Umbilical cord (tissue), 2 donors: ENCODE data around the gene CHST12. TPM values are rescaled to one million over a fixed set of nuclear protein-coding genes. Genes with fewer than 3 reads are reported as not detected.

Experiments
- DNase-seq: peaks from one replicate; pipeline ENCODE4 v3.0.0-alpha.2; 2015; ENCODE audit warnings: low spot score
- total RNA-seq: library from RNA; depleted of rRNA; stranded (reverse); fragments of >200 nt; gene quantifications from one replicate; pipeline ENCODE4 v1.2.3, GENCODE V29; 2014; ENCODE audit warnings: low replicate concordance; ENCODE audit not compliant: insufficient read depth

CHST12 gene
- total RNA-seq, 1 donor from 2014 or later, result 3.9 TPM

DNA sequence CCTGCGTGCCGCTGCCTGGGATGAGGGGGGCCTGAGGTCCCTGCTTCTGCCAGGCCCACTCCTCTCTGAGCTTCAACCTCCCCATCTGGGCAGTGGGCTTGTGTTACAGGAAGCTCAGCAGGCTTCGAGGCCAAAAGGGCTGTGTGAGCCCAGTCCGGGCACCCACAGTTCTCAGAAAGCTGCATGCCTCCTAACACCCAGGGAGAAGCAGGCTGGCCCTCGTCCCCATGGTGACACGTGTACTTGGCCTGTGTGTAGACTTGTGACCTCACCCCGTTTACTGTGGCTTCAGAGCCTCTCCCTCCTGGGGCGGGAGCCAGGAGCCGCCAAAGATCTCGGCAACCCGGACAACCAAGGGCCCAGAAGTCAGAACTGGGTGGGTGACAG lies 75.0 kb downstream of the CHST12 start:
- no peak for DNase-seq

DNA sequence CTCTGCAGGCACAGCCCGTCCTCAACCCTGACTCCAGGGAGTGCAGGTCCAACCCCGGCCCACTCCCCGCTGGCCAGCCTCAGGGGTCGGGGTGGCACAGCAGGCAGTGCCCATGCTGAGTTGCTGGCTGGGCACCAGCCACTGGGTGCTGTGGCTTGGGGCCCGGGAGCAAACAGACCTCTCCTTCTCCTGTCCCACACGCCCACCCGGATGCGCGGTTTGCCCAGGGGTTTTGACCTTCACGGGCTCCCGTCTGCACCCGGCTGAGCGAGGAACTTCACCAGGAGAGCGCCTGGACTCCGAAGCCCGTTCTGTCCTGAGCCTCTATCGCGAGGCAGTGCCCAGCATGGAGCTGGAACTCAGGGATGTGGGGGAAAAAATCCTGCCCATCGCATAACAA lies 75.4 kb downstream of the CHST12 start:
- no peak for DNase-seq

DNA sequence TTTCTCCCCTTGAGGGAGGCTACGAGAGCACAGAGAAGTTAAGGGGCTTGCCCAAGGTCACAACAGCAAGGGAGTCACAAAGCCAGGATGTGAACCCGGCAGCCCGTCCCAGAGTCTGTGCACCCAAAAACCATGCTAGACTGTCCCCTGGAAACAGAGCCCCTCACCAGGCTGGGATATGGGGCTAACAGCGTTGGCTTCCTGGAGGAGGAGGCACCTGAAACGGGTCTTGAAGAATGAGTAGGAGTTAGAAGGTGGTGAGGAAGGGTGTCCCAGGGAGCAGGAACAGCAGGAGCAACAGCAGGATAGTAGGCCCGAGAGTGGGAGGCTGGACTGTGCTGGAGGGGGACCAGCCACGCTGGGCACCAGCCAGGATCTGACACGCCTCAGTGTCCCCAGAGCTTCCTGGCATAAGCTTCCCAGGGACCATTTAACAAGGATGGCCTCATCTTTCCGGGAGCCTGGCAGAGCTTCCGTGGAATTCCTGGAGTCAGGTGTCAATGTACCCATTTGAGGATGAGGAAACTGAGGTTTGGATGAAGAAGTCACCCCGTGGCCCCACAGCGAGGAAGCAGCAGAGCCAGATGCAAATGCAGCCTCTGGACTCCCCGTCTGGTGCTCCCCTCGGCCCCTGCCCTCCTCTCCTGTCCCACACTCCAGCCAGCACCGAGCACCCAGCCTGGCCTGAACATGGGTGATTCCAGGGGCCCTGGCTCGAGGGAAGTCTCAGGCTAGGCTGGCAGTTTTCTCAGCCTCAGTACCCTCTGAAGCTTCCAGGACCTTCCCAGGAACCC lies 76.1 kb downstream of the CHST12 start:
- DNase-seq, result no peak

DNA sequence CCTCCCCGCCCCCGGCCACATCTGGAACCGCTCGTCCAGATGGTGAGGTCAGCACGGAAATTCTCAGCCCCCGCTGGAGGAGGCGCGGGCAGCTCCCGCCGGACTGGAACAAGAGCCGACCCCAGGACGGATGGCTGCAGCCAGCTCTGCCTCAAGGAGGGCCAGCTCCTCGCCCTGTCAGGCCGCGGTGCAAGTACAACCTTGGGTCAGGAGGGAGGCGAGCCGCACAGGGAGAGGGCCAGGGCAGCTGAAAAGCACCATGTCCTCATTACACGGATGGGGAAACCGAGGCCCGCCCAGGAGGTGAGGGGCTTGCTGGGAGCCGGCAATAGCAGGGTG lies 76.6 kb downstream of the CHST12 start:
- DNase-seq, result no peak

DNA sequence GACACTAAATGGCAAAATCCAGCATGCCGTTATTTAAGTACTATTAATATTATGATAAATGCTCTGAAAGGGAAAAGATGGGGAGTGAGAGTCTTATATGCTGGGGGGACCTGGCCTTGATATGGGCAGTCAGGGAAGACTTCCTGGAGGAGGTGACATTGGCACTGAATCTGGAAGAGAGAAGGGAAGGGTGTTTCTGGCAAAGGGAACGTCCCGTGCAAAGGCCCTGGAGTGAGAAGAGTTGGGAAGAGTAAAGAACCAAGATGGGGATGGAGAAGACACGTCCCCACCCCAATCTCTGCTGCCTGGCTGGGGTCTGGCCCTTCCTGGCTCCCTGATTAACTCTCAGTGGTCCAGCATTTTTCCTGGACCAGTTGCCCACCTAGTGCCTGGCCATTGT lies 77.8 kb downstream of the CHST12 start:
- DNase-seq, result no peak

DNA sequence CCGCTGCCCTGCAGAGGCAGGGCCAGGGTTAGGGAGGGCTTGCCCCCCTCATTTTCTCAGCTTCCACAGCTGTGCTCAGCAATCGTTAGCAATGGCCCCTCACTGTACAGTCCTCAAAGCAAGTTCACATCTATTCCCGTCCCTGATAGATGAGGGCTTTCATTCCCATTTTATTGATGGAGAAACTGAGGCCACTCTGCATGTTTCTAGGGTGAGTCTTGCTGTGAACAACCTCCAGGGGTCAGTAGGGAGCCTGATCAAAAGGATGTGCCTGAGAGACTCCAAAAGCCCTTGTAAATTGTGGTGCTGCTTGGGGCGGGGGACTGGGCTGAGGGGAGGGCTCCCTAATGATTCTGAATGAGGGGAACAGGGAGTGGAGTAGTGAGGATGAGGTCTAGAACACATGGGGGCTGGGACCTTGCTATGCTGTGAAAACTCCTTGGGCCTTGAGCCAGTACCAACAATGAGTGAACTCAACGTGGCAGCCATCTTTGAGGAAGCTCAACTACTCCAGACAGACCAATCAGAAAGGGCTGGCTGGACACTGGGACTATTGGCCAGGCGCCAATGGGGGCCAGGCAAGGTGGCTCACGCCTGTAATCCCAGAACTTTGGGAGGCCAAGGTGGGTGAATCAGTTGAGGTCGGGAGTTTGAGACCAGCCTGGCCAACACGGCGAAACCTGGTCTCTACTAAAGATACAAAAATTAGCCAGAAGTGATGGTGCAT lies 79.5 kb downstream of the CHST12 start:
- DNase-seq, result no peak

DNA sequence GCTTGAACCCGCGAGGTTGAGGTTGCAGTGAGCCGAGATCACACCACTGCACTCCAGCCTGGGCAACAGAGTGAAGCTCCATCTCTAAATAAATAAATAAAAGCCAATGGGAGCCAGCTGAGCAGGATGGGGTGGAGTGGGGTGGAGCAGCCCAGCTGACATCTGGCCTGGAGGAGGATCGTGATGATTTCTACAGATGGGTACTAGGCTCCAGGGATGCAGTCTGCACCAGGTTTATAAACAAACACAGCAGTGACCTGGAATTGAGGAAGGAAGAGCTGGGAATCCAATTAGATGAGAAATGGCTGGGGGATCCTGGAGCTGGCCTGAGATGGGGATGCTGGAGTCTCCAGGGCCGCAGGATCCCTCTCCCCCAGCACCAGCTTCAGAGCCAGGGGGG lies 80.1 kb downstream of the CHST12 start:
- no peak for DNase-seq

DNA sequence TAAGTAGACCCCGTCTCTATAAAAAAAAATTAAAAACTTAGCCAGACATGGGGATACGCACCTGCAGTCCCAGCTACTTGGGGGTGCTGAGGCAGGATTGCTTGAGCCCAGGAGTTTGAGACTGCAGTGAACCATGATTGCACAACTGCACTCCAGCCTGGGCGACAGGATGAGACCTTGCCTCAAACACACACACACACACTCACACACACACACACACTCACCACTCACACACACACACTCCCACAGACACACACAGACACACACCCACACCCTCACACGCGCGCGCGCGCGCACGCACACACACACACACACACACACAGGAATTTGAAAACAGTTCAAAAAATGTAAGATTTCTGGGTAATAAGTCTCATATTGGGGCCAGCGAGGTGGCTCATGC lies 81.5 kb downstream of the CHST12 start:
- no peak for DNase-seq

DNA sequence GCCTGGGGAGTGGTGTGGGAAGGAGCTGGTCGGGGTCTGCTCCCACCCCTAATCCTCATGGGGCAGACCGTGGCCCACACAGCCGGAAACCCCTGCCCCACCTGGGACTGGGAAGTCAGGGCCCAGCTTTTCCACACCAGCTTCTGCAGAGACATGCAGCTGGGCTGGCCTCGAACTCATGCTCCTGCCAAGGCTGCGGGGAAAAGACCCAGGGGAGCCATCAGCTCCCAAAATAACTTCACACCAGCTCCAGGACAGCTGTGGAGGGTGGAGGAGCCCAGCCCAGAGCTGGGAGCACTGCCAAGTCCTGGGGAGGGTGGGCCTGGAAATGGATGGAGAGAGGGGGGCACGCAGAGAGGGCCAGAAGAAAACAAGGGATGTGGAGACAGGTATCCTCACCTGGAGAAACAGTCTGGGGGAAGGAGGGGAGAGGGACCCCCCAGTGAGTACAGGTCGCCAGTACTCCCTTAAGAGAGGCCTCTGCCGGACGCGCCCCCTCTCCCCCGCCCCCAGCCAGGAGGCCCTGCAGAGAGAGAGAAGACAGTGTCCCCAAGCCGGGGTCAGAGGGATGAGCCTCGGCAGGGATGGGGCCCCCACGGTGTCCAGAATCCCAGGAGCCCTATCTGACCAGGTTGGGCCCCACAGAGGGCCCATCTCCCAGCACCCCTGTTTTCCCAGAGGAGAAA lies 84.3 kb downstream of the CHST12 start:
- peak; percentile 55 for DNase-seq

DNA sequence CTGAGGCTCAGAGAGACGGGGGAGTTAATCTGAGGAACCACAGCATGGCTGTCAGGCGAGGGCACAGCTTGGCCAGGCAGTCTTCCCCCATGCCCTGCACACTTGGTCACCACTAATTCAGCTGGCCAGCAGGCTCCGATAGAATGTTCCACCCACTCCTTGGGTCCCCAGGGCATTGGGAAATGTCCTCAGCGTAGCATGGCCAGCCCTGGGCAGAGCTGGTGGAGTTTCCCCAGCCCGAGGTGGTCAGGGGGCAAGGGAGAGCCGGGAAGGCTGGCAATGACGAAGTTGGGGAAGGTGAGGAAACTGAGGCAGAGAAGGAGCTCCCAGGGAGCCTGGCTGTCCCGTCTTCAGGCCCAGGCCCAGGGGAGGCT lies 84.8 kb downstream of the CHST12 start:
- no peak for DNase-seq

DNA sequence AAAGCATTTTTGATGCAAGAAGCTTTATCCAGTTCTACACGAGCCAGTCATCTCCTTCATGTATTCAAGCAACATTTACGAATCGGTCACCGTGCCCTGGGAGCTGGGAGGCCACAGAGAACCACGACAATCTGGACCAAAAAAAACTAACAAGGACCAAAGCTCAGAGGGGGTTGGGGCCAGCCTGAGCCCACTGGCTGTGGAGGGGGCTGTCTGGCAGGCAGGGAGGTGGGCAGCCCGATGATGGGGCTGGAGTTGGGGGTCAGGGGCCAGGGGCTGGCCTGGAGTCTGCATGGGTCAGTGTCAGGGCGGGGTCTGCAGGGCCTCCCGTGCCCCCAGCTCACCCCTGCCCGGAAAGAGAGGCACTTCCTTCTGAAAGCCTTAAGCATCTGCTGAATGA lies 85.3 kb downstream of the CHST12 start:
- no peak for DNase-seq

DNA sequence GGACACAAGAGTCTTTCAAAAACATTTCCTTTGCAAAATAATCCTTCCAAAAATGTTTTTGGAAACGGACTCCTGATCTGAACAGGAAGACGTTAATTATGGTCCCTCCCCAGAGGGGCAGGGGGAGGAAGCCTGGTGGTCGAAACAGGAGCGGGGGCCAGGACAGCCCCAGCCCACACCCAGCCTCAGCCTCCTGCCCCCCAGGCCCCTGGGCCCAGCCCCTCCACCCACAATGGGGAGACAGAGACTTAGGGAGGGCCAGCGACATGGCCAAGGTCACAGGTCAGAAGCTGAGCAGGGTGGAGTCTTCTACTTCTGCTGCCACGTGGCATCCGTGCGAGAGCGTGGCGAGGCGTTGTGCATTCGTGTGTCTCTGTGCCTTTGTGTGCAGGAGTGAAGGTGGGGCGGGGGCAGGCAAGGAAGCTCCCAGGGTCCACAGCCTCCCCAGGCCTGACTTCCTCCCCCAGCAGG lies 86.8 kb downstream of the CHST12 start:
- no peak for DNase-seq

DNA sequence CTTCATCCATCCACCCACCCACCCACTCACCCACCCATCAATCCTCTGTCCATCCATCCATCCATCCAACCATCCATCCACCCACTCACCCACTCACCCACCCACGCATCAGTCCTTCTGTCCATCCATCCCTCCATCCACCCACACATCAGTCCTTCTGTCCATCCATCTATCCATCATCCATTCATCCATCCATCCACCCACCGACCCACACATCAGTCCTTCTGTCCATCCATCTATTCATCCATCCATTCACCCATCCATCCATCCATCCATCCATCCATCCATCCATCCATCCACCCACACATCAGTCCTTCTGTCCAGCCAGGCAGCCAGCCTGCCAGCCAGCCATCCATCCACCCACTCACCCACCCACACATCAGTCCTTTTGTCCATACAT lies 88.6 kb downstream of the CHST12 start:
- DNase-seq, result no peak

DNA sequence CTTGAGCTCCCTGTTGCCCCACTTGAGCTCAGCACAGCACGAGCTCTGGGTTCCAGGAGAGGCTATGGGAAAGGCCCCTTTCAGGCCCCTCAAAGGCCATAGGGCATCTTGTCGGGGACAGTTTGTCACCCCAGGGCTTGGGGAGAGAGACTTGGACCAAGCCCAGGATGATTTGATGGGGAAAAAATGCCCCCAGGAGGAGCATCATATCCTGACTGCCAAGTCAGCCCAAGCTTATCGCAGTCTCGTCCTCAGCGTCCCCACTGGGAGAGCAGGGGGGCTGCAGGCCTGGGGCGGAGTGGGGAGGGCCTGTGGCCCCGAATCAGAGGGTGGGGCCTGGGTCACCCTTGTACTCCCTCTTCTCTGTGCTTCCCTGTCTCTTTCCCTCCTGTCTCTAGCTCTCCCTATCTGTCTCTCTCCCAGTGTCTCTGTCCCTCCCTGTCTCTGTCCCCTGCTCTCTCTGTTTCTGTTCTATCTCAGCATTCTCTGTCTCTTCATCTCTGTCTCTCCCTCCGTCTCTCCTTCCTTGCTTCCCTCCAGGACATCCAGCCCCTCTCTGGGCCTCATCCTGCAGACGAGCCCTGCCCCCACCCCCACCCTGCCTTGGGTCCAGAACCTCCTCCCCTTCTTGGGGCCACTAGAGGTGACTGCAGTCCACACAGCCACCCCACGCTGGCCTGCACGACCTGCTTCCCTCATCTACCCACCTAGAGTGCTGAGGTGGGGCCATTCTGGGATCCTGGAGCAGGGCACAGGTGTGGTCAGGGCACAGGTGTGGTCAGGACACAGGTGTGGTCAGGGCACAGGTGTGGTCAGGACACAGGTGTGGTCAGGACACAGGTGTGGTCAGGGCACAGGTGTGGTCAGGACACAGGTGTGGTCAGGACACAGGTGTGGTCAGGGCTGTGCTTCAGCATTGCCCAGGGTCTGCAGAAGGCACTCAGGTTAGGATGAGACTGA lies 90.1 kb downstream of the CHST12 start:
- peak; percentile 64 for DNase-seq

DNA sequence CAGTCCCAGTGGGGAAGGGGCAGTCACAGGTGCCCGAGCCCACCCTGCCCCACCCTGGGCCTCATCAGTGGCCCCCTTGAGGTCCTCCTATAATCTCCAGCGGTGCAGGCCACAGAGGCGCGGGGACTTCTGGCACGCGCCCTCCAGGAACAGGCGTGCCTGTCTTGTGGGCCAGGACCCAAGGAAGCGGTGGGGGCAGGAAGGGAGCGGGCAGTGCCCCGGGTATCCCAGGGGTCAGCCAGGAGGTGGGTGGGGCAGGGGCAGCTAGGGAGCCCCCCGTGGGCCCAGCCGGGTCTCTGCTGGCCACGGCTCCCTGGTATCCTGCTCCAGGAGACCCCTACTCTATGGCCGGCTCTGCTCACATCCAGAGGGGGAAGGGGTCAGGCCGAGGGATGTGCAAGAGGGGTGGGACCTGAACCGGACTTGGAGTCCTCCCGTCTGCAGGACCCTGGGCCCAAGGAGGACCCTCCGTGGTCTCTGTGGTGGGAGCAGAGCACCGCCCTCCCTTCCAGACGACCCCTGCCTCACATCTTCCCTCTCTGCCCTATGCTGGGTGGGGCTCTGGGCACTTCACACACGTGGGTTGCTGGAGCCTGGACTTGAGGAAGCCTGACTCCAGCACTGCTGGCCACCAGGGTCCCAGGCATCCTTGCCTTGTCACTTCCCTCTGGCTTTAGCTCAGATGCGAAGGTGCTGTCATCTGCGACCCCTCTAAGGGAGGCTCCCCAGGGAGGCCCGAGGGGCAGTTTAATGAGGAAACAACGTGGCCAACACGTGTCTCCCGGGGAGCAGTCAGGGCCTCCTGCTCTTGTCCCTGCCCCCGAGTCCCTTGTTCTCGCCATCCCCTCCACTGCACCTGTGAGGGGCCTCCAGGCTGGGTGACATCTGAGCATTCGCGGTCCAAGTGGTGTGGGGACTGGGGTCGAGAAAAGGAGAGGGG lies 91.0 kb downstream of the CHST12 start:
- no peak for DNase-seq

DNA sequence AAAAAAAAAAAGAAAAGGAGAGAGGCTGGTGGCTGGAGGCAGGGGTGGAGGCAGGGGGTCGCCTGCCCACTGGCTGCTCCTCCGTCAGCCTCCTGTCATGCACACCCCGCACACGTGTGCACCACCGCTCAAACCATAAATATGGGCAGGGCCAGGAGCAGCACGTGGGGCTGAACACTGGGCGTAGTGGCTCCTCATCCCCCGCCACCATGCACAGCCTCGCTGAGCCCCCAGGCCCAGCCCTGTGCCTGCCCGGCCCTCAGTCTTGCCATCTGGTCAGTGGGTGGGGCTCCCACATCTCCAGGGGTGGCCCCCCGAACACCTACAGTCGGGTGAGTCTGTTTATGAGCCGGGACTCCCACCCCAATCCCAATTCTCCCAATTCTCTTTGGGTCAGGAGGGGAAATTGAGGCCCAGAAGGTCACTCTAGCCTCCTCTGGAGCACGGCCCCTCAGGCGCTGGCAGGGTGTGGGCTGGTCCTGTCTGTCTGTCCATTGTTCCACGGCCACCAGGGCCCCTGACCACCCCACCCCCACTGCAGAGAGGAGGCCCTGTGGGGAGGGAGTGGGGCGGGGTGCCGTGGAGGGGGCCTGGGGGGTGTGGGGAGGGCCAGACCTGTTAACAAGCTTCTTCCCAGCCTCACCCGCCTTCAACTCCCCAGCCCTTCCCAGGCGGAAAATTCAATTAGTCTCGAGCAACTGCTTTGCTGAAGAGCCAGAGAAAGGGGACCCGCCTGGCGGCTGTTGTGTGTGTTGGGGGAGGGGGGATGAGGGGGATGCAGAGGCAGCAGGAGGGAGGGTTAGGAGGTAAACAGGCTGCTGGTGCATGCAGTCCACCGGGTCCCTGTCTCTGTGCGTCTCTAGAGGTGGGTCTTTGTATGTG lies 92.2 kb downstream of the CHST12 start:
- no peak for DNase-seq

DNA sequence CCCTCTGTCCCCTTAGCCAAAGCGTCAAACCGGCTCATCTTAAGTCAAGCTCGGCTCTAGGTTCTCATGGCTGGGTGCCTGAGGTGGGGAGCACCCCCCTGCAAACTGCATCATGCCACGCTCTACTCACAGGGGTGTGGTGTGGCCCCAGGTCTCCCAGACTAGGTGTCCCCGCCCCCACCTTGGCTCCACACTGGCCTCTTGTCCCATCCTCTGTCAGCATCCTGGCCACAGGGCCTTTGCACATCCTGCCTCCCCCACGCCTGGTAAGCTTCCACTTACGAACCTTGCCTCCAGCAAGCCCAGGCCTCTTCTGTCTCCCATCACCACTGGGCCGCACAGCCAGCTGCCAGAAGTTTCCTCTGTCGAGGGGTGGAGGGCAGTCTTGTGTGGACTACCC lies 93.0 kb downstream of the CHST12 start:
- no peak for DNase-seq

DNA sequence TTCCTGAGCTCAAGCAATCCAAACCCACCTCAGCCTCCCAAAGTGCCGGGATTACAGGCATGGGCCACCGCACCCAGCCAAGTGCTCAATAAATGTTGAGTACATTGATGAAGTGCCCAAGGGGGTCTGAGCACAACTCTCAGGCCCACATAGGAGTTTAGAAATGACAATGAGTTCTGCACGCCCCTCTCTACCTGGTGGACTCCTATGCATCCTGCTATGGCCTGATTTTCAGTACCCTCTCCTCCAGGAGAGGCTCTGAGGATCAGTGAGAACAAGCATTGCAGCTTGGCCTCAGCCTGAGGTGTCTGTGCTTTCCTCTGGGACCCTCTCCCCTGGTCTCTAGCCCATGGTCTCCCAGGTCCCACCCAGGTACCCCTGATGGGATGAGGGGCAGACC lies 93.7 kb downstream of the CHST12 start:
- DNase-seq, result no peak
